GM23338 (cell line): ENCODE results near the gene TCHHL1. TPM values are rescaled to one million over a fixed set of nuclear protein-coding genes. Genes with fewer than 3 reads are reported as not detected.

Experiments
- ATAC-seq: fragments of 200-7000 bp; cut with Tn5 transposase; 3 replicates; pipeline ENCODE4 v1.9.1; 2020
- DNase-seq: peaks from one replicate; pipeline ENCODE4 v3.0.0-alpha.2; 2015; ENCODE audit warnings: low spot score
- H2AFZ ChIP-seq: fragments of 200-600 bp; sonication (generic); 2 replicates; pipeline ENCODE4 v1.8.0; 2016; ENCODE audit warnings: antibody characterized with exemption, mild to moderate bottlenecking, moderate library complexity
- H3F3A ChIP-seq: fragments of 200-600 bp; sonication (generic); replicated peaks from 2 replicates; pipeline ENCODE4 v1.8.0; 2017; ENCODE audit warnings: antibody characterized with exemption, mixed run types, low read depth
- H3K27ac ChIP-seq: fragments of 200-600 bp; sonication (generic); 2 replicates; pipeline ENCODE4 v1.6.1; 2016; ENCODE audit warnings: low read depth
- H3K27me3 ChIP-seq: fragments of 200-600 bp; sonication (generic); 2 replicates; pipeline ENCODE4 v1.8.0; 2016; ENCODE audit warnings: mild to moderate bottlenecking, mixed run types, moderate library complexity; ENCODE audit not compliant: insufficient read depth
- H3K36me3 ChIP-seq: fragments of 200-600 bp; sonication (generic); 2 replicates; pipeline ENCODE4 v1.8.0; 2016; ENCODE audit warnings: mild to moderate bottlenecking; ENCODE audit not compliant: insufficient read depth
- H3K4me1 ChIP-seq: fragments of 200-600 bp; sonication (generic); 2 replicates; pipeline ENCODE4 v1.8.0; 2016; ENCODE audit warnings: mild to moderate bottlenecking, moderate library complexity; ENCODE audit not compliant: insufficient read depth
- H3K4me2 ChIP-seq: fragments of 200-600 bp; sonication (generic); 2 replicates; pipeline ENCODE4 v1.7.1; 2017; ENCODE audit warnings: mixed run types
- H3K4me3 ChIP-seq: fragments of 200-600 bp; sonication (generic); 2 replicates; pipeline ENCODE4 v1.6.1; 2016; ENCODE audit warnings: mixed run types
- H3K79me2 ChIP-seq: fragments of 200-600 bp; sonication (generic); replicated peaks from 2 replicates; pipeline ENCODE4 v1.8.0; 2017; ENCODE audit warnings: mild to moderate bottlenecking; ENCODE audit not compliant: insufficient read depth
- H3K9me2 ChIP-seq: fragments of 200-600 bp; sonication (generic); 2 replicates; pipeline ENCODE4 v1.8.0; 2017; ENCODE audit not compliant: insufficient read depth
- H4K20me1 ChIP-seq: fragments of 200-600 bp; sonication (generic); replicated peaks from 2 replicates; pipeline ENCODE4 v1.8.0; 2017; ENCODE audit warnings: mild to moderate bottlenecking; ENCODE audit not compliant: insufficient read depth
- H3K27ac Mint-ChIP-seq: 2 replicates; pipeline ENCODE4 v1.8.0; 2020; ENCODE audit warnings: inconsistent platforms, mild to moderate bottlenecking, moderate library complexity, mixed read lengths
- H3K27me3 Mint-ChIP-seq: 3 replicates; pipeline ENCODE4 v1.8.0; 2022; ENCODE audit warnings: low read depth, mild to moderate bottlenecking, moderate library complexity, mixed read lengths, inconsistent platforms; ENCODE audit not compliant: insufficient read depth, poor library complexity
- H3K36me3 Mint-ChIP-seq: 3 replicates; pipeline ENCODE4 v1.8.0; 2021; ENCODE audit warnings: low read depth, mild to moderate bottlenecking, inconsistent platforms, moderate library complexity, mixed read lengths
- H3K4me1 Mint-ChIP-seq: 3 replicates; pipeline ENCODE4 v1.8.0; 2020; ENCODE audit warnings: mild to moderate bottlenecking, inconsistent platforms, mixed read lengths
- H3K4me3 Mint-ChIP-seq: 3 replicates; pipeline ENCODE4 v1.8.0; 2021; ENCODE audit warnings: moderate library complexity, mild to moderate bottlenecking, inconsistent platforms, mixed read lengths
- H3K9me3 Mint-ChIP-seq: 3 replicates; pipeline ENCODE4 v1.8.0; 2020; ENCODE audit warnings: moderate library complexity, mild to moderate bottlenecking, inconsistent platforms, mixed read lengths
- CREB1 ChIP-seq: fragments of 250-450 bp; sonication (Bioruptor Pico); IDR thresholded peaks from 2 replicates; pipeline ENCODE4 v1.5.0; 2020; ENCODE audit warnings: low read depth, mild to moderate bottlenecking, moderate library complexity
- JUNB ChIP-seq: IDR thresholded peaks from one replicate; pipeline ENCODE4 v1.6.1; 2016; ENCODE audit warnings: antibody characterized with exemption; ENCODE audit not compliant: unreplicated experiment
- NANOG ChIP-seq: IDR thresholded peaks from 2 replicates; pipeline ENCODE4 v1.6.1; 2016; ENCODE audit warnings: antibody characterized with exemption, borderline replicate concordance
- POLR2AphosphoS5 ChIP-seq: IDR thresholded peaks from 2 replicates; pipeline ENCODE4 v1.6.1; 2016; ENCODE audit warnings: antibody characterized with exemption, low read depth
- ZNF114 ChIP-seq: fragments of 250-450 bp; sonication (Bioruptor Pico); IDR thresholded peaks from 2 replicates; pipeline ENCODE4 v1.5.0; 2020; ENCODE audit warnings: mild to moderate bottlenecking, moderate library complexity
- ZNF331 ChIP-seq: fragments of 250-450 bp; sonication (Bioruptor Pico); IDR thresholded peaks from 2 replicates; pipeline ENCODE4 v1.5.0; 2020; ENCODE audit warnings: low read depth, mild to moderate bottlenecking, moderate library complexity
- polyA plus RNA-seq: library from polyadenylated mRNA; unstranded; fragments of >200 nt; fragmentation: Nextera tagmentation; extraction: Ambion mirVana; gene quantifications from 2 replicates; pipeline ENCODE4 v1.2.1, GENCODE V29; 2016
- total RNA-seq: library from RNA; depleted of rRNA; stranded (reverse); fragments of >200 nt; shearing (Covaris generic); gene quantifications from 2 replicates; pipeline ENCODE4 v1.2.3, GENCODE V29; 2014
- TF ChIP-seq, protein P1 (sequence below): fragments of 250-450 bp; sonication (Bioruptor Pico); IDR thresholded peaks from 2 replicates; pipeline ENCODE4 v1.5.0; 2020; ENCODE audit warnings: mild to moderate bottlenecking, moderate library complexity
- TF ChIP-seq, protein P2 (sequence below): IDR thresholded peaks from one replicate; pipeline ENCODE4 v1.6.1; 2018; ENCODE audit warnings: antibody characterized with exemption; ENCODE audit not compliant: unreplicated experiment

TCHHL1 gene
- total and polyA plus RNA-seq, 2 experiments from 2014 or later, result not detected

DNA sequence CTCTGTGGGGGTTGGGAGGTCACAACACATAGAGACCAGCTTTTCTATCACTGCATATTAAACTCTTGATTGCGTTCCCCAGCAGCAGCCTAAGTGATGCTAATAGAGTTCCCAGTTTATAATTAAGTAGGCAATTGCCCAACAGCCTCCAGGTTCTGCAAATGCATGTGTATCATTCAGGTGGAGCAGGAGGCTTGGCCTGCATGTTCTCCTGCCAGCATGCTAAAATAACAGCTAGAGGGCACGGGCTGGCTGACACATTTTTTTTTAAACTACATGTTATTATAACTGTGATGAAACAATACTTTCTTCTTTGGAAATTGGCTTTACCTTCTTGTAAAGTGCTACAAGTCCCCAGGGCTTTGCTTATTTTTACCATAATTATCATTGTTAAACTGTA, 16.0 kb upstream of the TCHHL1 start:
- H3K4me1 ChIP-seq, result peaks cover 1% of the 10 kb centered on the region; the same call in 1 of the 2 replicates
- no peaks in the 10 kb centered on the region for H3K36me3 ChIP-seq
- H3K27ac ChIP-seq, result no peak overlapping the region
- no peaks in the 10 kb centered on the region; the same call in 2 of the 3 replicates for H3K9me3 Mint-ChIP-seq
- no peak overlapping the region for H3K4me2 ChIP-seq
- no peak for DNase-seq
- H3K79me2 ChIP-seq, result no peaks in the 10 kb centered on the region
- peaks cover 4% of the 10 kb centered on the region; the same call in 1 of the 3 replicates for H3K36me3 Mint-ChIP-seq
- no peak overlapping the region for H2AFZ ChIP-seq
- H3K27me3 Mint-ChIP-seq, result peaks cover 7% of the 10 kb centered on the region
- no peak overlapping the region for H3K4me3 ChIP-seq
- H4K20me1 ChIP-seq, result no peaks in the 10 kb centered on the region
- H3K4me1 Mint-ChIP-seq, result peaks cover 8% of the 10 kb centered on the region; the same call in 2 of the 3 replicates
- no peak overlapping the region for H3K4me3 Mint-ChIP-seq
- H3F3A ChIP-seq, result peaks cover 27% of the 10 kb centered on the region
- peaks cover 64% of the 10 kb centered on the region for H3K27me3 ChIP-seq
- ATAC-seq, result no peak
- no peaks in the 10 kb centered on the region for H3K9me2 ChIP-seq
- no peak overlapping the region for H3K27ac Mint-ChIP-seq
- no peak for TF ChIP-seq JUNB

DNA sequence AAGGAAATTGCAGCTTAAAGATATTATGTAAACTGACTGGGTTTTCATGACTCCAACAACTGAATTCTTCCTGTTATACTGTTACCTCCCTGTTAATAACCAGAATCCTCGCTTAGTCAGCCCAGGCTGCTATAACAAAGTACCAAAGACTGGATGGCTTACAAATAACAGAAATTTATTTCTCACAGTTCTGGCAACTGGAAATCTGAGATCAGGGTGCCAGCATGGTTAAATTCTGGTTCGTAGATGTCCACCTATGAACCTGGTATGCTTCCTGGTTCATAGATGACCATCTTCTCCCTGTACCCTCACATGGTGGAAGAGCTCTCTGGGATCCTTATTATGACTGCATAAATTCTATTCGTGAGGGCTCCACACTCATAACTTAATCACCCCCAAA, 8.1 kb upstream of the TCHHL1 start:
- peaks cover 7% of the 10 kb centered on the region; the same call in 2 of the 3 replicates for H3K9me3 Mint-ChIP-seq
- Histone ChIP-seq H3K27ac (no peak overlapping the region), H3K36me3 (no peaks in the 10 kb centered on the region), H3F3A (no peaks in the 10 kb centered on the region), H3K9me2 (no peaks in the 10 kb centered on the region), H3K4me2 (no peak overlapping the region), H3K4me1 (no peaks in the 10 kb centered on the region), H4K20me1 (no peaks in the 10 kb centered on the region), H3K79me2 (no peaks in the 10 kb centered on the region), H3K27me3 (no peaks in the 10 kb centered on the region), H2AFZ (no peak overlapping the region), H3K4me3 (no peak overlapping the region)
- no peaks in the 10 kb centered on the region for H3K36me3 Mint-ChIP-seq
- DNase-seq (no peak), ATAC-seq (no peak)
- no peak for TF ChIP-seq JUNB
- H3K4me1 Mint-ChIP-seq, result no peaks in the 10 kb centered on the region
- no peak overlapping the region for H3K4me3 Mint-ChIP-seq
- H3K27ac Mint-ChIP-seq, result no peak overlapping the region
- peaks cover 4% of the 10 kb centered on the region for H3K27me3 Mint-ChIP-seq

DNA sequence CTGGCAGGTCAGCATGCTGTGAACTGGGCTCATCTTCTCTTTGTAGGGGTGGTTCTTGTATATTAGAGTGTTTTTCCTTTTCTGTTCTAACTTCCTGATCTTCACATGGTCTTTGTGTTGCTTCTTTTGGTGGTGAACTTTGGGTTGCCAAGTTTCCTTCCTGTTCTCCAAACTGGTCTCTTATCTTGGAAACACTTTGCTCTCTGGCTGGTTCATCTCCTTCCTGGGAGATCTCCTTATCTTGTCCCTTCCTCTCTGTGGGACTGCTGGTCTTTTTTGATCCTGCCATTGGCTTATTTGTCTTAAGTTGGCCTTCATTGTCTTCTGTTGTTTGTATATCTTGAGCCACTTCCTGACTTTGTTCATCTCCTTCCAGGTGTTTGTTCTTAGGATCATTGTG, 2.1 kb downstream of the TCHHL1 start:
- DNase-seq (no peak), ATAC-seq (no peak)
- no peaks in the 10 kb centered on the region for H3K27me3 ChIP-seq
- H3K4me2 ChIP-seq, result no peak overlapping the region
- no peaks in the 10 kb centered on the region for H4K20me1 ChIP-seq
- H3K79me2 ChIP-seq, result no peaks in the 10 kb centered on the region
- Mint-ChIP-seq H3K4me1 (no peaks in the 10 kb centered on the region), H3K4me3 (no peak overlapping the region), H3K27me3 (no peaks in the 10 kb centered on the region), H3K9me3 (no peaks in the 10 kb centered on the region), H3K27ac (no peak overlapping the region), H3K36me3 (no peaks in the 10 kb centered on the region)
- no peak overlapping the region for H3K27ac ChIP-seq
- no peaks in the 10 kb centered on the region for H3K4me1 ChIP-seq
- no peaks in the 10 kb centered on the region for H3K36me3 ChIP-seq
- H3K4me3 ChIP-seq, result no peak overlapping the region
- peaks cover 20% of the 10 kb centered on the region; the same call in 1 of the 2 replicates for H3K9me2 ChIP-seq
- H2AFZ ChIP-seq, result no peak overlapping the region
- no peaks in the 10 kb centered on the region for H3F3A ChIP-seq
- TF ChIP-seq POLR2AphosphoS5 (no peak), JUNB (no peak), NANOG (no peak), ZNF114 (CRISPR knock-in tag) (no peak), ZNF331 (CRISPR knock-in tag) (no peak), CREB1 (CRISPR knock-in tag) (no peak)
- TF ChIP-seq, protein P1, sequence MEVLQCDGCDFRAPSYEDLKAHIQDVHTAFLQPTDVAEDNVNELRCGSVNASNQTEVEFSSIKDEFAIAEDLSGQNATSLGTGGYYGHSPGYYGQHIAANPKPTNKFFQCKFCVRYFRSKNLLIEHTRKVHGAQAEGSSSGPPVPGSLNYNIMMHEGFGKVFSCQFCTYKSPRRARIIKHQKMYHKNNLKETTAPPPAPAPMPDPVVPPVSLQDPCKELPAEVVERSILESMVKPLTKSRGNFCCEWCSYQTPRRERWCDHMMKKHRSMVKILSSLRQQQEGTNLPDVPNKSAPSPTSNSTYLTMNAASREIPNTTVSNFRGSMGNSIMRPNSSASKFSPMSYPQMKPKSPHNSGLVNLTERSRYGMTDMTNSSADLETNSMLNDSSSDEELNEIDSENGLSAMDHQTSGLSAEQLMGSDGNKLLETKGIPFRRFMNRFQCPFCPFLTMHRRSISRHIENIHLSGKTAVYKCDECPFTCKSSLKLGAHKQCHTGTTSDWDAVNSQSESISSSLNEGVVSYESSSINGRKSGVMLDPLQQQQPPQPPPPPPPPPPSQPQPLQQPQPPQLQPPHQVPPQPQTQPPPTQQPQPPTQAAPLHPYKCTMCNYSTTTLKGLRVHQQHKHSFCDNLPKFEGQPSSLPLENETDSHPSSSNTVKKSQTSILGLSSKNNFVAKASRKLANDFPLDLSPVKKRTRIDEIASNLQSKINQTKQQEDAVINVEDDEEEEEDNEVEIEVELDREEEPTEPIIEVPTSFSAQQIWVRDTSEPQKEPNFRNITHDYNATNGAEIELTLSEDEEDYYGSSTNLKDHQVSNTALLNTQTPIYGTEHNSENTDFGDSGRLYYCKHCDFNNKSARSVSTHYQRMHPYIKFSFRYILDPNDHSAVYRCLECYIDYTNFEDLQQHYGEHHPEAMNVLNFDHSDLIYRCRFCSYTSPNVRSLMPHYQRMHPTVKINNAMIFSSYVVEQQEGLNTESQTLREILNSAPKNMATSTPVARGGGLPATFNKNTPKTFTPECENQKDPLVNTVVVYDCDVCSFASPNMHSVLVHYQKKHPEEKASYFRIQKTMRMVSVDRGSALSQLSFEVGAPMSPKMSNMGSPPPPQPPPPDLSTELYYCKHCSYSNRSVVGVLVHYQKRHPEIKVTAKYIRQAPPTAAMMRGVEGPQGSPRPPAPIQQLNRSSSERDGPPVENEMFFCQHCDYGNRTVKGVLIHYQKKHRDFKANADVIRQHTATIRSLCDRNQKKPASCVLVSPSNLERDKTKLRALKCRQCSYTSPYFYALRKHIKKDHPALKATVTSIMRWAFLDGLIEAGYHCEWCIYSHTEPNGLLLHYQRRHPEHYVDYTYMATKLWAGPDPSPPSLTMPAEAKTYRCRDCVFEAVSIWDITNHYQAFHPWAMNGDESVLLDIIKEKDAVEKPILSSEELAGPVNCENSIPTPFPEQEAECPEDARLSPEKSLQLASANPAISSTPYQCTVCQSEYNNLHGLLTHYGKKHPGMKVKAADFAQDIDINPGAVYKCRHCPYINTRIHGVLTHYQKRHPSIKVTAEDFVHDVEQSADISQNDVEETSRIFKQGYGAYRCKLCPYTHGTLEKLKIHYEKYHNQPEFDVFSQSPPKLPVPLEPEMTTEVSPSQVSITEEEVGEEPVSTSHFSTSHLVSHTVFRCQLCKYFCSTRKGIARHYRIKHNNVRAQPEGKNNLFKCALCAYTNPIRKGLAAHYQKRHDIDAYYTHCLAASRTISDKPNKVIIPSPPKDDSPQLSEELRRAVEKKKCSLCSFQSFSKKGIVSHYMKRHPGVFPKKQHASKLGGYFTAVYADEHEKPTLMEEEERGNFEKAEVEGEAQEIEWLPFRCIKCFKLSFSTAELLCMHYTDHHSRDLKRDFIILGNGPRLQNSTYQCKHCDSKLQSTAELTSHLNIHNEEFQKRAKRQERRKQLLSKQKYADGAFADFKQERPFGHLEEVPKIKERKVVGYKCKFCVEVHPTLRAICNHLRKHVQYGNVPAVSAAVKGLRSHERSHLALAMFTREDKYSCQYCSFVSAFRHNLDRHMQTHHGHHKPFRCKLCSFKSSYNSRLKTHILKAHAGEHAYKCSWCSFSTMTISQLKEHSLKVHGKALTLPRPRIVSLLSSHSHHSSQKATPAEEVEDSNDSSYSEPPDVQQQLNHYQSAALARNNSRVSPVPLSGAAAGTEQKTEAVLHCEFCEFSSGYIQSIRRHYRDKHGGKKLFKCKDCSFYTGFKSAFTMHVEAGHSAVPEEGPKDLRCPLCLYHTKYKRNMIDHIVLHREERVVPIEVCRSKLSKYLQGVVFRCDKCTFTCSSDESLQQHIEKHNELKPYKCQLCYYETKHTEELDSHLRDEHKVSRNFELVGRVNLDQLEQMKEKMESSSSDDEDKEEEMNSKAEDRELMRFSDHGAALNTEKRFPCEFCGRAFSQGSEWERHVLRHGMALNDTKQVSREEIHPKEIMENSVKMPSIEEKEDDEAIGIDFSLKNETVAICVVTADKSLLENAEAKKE (CRISPR knock-in tag), result no peak
- TF ChIP-seq, protein P2, sequence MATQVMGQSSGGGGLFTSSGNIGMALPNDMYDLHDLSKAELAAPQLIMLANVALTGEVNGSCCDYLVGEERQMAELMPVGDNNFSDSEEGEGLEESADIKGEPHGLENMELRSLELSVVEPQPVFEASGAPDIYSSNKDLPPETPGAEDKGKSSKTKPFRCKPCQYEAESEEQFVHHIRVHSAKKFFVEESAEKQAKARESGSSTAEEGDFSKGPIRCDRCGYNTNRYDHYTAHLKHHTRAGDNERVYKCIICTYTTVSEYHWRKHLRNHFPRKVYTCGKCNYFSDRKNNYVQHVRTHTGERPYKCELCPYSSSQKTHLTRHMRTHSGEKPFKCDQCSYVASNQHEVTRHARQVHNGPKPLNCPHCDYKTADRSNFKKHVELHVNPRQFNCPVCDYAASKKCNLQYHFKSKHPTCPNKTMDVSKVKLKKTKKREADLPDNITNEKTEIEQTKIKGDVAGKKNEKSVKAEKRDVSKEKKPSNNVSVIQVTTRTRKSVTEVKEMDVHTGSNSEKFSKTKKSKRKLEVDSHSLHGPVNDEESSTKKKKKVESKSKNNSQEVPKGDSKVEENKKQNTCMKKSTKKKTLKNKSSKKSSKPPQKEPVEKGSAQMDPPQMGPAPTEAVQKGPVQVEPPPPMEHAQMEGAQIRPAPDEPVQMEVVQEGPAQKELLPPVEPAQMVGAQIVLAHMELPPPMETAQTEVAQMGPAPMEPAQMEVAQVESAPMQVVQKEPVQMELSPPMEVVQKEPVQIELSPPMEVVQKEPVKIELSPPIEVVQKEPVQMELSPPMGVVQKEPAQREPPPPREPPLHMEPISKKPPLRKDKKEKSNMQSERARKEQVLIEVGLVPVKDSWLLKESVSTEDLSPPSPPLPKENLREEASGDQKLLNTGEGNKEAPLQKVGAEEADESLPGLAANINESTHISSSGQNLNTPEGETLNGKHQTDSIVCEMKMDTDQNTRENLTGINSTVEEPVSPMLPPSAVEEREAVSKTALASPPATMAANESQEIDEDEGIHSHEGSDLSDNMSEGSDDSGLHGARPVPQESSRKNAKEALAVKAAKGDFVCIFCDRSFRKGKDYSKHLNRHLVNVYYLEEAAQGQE, result no peak
